Endothelial cell of umbilical vein (primary cell): ENCODE data around the gene MNT.

Source experiments
- JUN ChIP-seq: IDR thresholded peaks from 2 replicates; pipeline ENCODE4 v1.6.1; 2011; ENCODE audit warnings: borderline replicate concordance, low read depth; ENCODE audit not compliant: insufficient read length, insufficient read depth
- POLR2A ChIP-seq: IDR thresholded peaks from 2 replicates; pipeline ENCODE4 v1.6.1; 2012; ENCODE audit warnings: low read depth, mild to moderate bottlenecking, control low read depth, low read length
- TF ChIP-seq, protein P1 (sequence below), 2 donors: IDR thresholded peaks; 1 replicate in 1 of 2; 2 replicates in 1 of 2; pipeline ENCODE4 v1.5.1; 2011; ENCODE audit warnings: low read length in 2 of 2, mild to moderate bottlenecking in 2 of 2, moderate library complexity in 2 of 2, control low read depth in 1 of 2, inconsistent platforms in 1 of 2, low read depth in 1 of 2; ENCODE audit not compliant: insufficient read depth in 1 of 2; ENCODE audit errors: extremely low read depth in 1 of 2

DNA sequence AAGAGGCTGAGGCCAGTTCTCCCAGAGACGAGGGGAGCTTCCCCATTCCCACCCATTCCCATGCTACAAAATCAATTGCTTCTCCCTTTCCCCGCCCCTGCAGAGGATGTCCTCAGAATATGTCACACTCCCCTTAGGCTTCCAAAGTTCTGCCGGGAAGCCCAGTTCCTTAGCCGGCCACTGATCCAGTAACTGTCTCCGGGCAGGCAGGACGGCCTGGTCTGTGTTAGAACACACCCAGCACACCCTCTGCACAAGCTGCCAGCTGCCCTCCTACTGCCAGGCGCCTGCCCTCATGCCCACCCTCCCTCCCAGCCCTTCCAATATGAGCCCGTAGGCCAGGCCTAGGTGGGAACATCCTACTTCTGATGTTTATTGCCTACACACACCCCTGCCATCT is 32.5 kb downstream of the MNT start:
- TF ChIP-seq, protein P1, sequence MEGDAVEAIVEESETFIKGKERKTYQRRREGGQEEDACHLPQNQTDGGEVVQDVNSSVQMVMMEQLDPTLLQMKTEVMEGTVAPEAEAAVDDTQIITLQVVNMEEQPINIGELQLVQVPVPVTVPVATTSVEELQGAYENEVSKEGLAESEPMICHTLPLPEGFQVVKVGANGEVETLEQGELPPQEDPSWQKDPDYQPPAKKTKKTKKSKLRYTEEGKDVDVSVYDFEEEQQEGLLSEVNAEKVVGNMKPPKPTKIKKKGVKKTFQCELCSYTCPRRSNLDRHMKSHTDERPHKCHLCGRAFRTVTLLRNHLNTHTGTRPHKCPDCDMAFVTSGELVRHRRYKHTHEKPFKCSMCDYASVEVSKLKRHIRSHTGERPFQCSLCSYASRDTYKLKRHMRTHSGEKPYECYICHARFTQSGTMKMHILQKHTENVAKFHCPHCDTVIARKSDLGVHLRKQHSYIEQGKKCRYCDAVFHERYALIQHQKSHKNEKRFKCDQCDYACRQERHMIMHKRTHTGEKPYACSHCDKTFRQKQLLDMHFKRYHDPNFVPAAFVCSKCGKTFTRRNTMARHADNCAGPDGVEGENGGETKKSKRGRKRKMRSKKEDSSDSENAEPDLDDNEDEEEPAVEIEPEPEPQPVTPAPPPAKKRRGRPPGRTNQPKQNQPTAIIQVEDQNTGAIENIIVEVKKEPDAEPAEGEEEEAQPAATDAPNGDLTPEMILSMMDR (IDR thresholded peaks at IDR 0.05; ENCODE audit: extremely low read depth in 1 of 2, insufficient read depth in 1 of 2, low read depth in 1 of 2, low read length in 2 of 2): no peak
- TF ChIP-seq JUN (no peak), POLR2A (no peak)
